ENCODE data around the gene SPINT4. TPM values are rescaled to one million over a fixed set of nuclear protein-coding genes. Genes with fewer than 3 reads are reported as not detected.
A peak's percentile ranks its signal among the peaks of the same experiment; 100 is the strongest.
"Not testable (repeated sequence)": the region's sequence is repeated elsewhere in the genome, so short reads cannot be mapped to it uniquely, and the experiment has no call there.

The SPINT4 gene
- polyA plus RNA-seq, 3 donors = not detected

- not testable (repeated sequence) for DNase-seq
Observed at GRCh38 chr20:45764618-45765282, 42.6 kb downstream of the SPINT4 start.

- DNase-seq = no peak
Observed at GRCh38 chr20:45765307-45765875, 43.2 kb downstream of the SPINT4 start.

GRCh38 chr20:45765980-45766379, 43.8 kb downstream of the SPINT4 start:
- no peak for DNase-seq

- no peak for DNase-seq
Observed at GRCh38 chr20:45768479-45768878, 46.3 kb downstream of the SPINT4 start.

- DNase-seq = peak; percentile 80
Observed at GRCh38 chr20:45771182-45771759, 49.1 kb downstream of the SPINT4 start.

- no peak for DNase-seq
Observed at GRCh38 chr20:45772693-45773092, 50.5 kb downstream of the SPINT4 start.

GRCh38 chr20:45774945-45775344, 52.8 kb downstream of the SPINT4 start:
- DNase-seq = no peak

- DNase-seq = no peak
Observed at GRCh38 chr20:45775411-45775810, 53.3 kb downstream of the SPINT4 start.

Other genes with a start within 250 kb of the SPINT4 start
- not detected for gene SPINT3, start 206.7 kb upstream of the SPINT4 start, polyA plus RNA-seq (ENCODE audit: insufficient read length in 3 of 3)
- gene WFDC6, start 182.9 kb upstream of the SPINT4 start, polyA plus RNA-seq (ENCODE audit: insufficient read length in 3 of 3) = under 1 TPM in 1 of 3 donors, not detected in 2; 0.37 TPM
- gene EPPIN, start 174.9 kb upstream of the SPINT4 start, polyA plus RNA-seq (ENCODE audit: insufficient read length in 3 of 3) = under 1 TPM; 0.20 to 0.47 (median 0.36) TPM
- under 1 TPM in 1 of 3 donors, not detected in 2; 0.24 TPM for gene WFDC8, start 143.1 kb upstream of the SPINT4 start, polyA plus RNA-seq (ENCODE audit: insufficient read length in 3 of 3)
- gene WFDC10A, start 92.6 kb upstream of the SPINT4 start, polyA plus RNA-seq (ENCODE audit: insufficient read length in 3 of 3) = not detected
- not detected for gene WFDC9, start 91.1 kb upstream of the SPINT4 start, polyA plus RNA-seq (ENCODE audit: insufficient read length in 3 of 3)
- gene WFDC11, start 52.1 kb upstream of the SPINT4 start, polyA plus RNA-seq (ENCODE audit: insufficient read length in 3 of 3) = not detected
- gene WFDC13, start 20.3 kb upstream of the SPINT4 start, polyA plus RNA-seq (ENCODE audit: insufficient read length in 3 of 3) = not detected
- gene WFDC10B, start 17.3 kb upstream of the SPINT4 start, polyA plus RNA-seq (ENCODE audit: insufficient read length in 3 of 3) = not detected
- gene WFDC3, start 69.5 kb downstream of the SPINT4 start, polyA plus RNA-seq (ENCODE audit: insufficient read length in 3 of 3) = 1 to 10 TPM in 2 of 3 donors, under 1 TPM in 1; 0.36 to 1.6 (median 1.4) TPM
- gene DNTTIP1, start 69.6 kb downstream of the SPINT4 start, polyA plus RNA-seq (ENCODE audit: insufficient read length in 3 of 3) = 10 to 100 TPM; 34.8 to 40.1 (median 39.3) TPM
- gene UBE2C, start 90.3 kb downstream of the SPINT4 start, polyA plus RNA-seq (ENCODE audit: insufficient read length in 3 of 3) = 10 to 100 TPM; 60.5 to 78.8 (median 73.0) TPM
- 1 to 10 TPM in 1 of 3 donors, under 1 TPM in 2; 0.39 to 3.7 (median 0.66) TPM for gene TNNC2, start 105.0 kb downstream of the SPINT4 start, polyA plus RNA-seq (ENCODE audit: insufficient read length in 3 of 3)
- 10 to 100 TPM; 16.1 to 18.4 (median 16.2) TPM for gene SNX21, start 111.5 kb downstream of the SPINT4 start, polyA plus RNA-seq (ENCODE audit: insufficient read length in 3 of 3)
- gene ACOT8, start 135.0 kb downstream of the SPINT4 start, polyA plus RNA-seq (ENCODE audit: insufficient read length in 3 of 3) = 10 to 100 TPM; 27.0 to 29.8 (median 28.1) TPM
- 1 to 10 TPM; 5.9 to 6.5 (median 6.1) TPM for gene ZSWIM3, start 135.3 kb downstream of the SPINT4 start, polyA plus RNA-seq (ENCODE audit: insufficient read length in 3 of 3)
- 10 to 100 TPM; 16.6 to 21.3 (median 17.1) TPM for gene ZSWIM1, start 158.9 kb downstream of the SPINT4 start, polyA plus RNA-seq (ENCODE audit: insufficient read length in 3 of 3)
- gene SPATA25, start 165.3 kb downstream of the SPINT4 start, polyA plus RNA-seq (ENCODE audit: insufficient read length in 3 of 3) = 1 to 10 TPM; 3.5 to 9.4 (median 8.2) TPM
- gene NEURL2, start 168.9 kb downstream of the SPINT4 start, polyA plus RNA-seq (ENCODE audit: insufficient read length in 3 of 3) = 10 to 100 TPM in 2 of 3 donors, 1 to 10 TPM in 1; 8.8 to 10.2 (median 10.1) TPM
- 100 to 1,000 TPM; 126 to 146 (median 146) TPM for gene CTSA, start 169.0 kb downstream of the SPINT4 start, polyA plus RNA-seq (ENCODE audit: insufficient read length in 3 of 3)
- 100 to 1,000 TPM; 140 to 161 (median 155) TPM for gene PLTP, start 189.8 kb downstream of the SPINT4 start, polyA plus RNA-seq (ENCODE audit: insufficient read length in 3 of 3)
- gene PCIF1, start 212.3 kb downstream of the SPINT4 start, polyA plus RNA-seq (ENCODE audit: insufficient read length in 3 of 3) = 10 to 100 TPM; 46.1 to 56.9 (median 53.1) TPM
- gene ZNF335, start 249.9 kb downstream of the SPINT4 start, polyA plus RNA-seq (ENCODE audit: insufficient read length in 3 of 3) = 10 to 100 TPM; 15.1 to 19.1 (median 15.6) TPM